ENCODE results near the gene PAGE5.

PAGE5 gene, protein sequence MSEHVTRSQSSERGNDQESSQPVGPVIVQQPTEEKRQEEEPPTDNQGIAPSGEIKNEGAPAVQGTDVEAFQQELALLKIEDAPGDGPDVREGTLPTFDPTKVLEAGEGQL

DNA sequence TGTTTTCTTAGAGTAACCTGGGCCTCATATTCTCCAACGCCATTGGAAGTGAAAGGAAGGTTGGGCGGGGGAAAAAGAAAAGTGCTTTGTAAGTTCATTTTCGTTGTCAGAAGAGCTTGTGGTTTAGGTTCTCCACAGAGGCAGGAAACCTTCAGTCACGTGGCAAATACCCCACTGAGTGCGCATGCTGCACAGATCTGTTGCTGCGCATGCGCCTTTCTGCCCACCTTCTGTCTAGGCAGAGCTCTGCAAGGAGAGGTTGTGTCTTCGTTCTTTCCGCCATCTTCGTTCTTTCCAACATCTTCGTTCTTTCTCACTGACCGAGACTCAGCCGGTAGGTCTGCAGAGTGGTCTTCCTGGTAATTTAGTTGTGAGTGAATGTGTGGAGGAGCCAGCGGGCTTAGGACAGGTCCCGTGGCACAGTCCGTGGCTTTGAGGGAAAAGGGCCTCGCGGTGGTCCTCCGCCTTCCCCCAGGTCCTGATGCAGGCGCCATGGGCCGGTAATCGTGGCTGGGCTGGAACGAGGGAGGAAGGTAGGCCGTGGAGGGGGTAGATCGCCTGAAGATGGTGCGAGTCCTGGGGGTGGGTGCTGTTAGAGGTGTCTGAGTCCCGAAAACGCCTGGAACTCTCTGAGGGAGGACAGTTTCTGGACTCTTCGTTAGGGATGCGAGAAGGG lies at the start of gene PAGE5:
Gene PAGE5 (plus strand): TSS at position 228 of the 676 bp plus-strand sequence. CDS start 1,037 bp downstream, outside the sequence.
- DNase-seq = no peak

DNA sequence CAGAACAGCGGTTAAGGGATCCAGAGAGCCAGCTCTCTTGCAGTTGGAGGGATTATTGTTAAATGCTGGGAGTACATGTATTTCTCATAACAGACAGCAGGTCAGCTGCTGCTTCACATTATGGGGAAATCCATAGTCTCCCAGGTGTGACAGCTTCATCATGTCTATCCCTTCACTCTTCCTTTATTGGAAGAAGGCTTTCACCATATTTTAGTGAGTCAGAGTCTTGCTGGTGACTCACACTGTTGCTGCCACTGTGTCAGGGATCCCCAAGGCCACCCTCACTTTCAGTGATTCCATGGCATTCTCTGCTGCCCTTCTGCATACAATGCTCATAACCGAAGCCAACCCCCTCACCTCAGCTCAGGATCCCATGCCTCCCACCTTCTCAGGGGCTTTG lies 32.9 kb upstream of the PAGE5 start:
- DNase-seq = no peak

DNA sequence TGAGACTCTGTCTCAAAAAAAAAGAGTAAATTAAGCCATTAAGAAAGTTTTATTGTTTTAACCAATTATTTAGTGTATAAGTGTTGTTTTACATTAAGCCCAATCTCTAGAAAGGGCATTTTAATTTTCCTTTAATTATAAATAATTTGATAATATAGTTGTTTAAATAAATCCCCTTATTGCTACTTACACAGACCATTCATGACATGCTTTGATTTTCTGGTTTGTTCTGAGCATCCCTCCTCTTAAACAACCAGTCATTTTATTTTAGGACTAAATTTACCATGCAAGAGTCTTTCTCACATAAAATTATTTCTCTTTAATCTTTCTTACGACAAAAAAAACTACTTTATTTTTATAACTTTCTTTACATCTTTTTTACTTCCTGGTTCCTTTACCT lies 23.5 kb upstream of the PAGE5 start:
- no peak for DNase-seq

DNA sequence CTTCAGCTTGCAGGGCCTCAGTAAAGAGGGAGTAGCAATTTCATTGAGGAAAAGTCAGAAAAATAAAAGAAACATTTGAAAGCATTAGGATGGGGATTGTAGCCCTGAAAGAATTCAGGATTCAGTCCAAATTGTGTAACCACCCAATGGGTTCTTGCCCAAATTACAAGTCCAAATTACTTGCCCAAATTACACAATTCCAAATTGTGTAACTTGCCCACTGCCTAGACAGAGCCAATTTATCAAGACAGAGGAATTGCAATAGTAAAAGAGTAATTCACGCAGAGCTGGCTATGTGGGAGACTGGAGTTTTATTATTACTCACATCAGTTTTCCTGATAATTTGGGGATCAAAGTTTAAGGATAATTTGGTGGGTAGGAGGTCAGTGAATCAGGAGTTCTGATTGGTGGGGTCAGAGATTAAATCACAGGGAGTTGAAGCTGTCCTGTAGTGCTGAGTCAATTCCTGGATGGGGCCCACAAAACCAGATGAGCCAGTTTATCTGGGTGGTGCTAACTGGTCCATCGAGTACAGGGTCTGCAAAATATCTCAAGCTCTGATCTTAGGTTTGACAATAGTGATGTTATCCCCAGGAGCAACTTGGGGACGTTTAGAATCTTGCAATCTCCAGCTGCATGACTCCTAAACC lies 18.1 kb upstream of the PAGE5 start:
- no peak for DNase-seq

DNA sequence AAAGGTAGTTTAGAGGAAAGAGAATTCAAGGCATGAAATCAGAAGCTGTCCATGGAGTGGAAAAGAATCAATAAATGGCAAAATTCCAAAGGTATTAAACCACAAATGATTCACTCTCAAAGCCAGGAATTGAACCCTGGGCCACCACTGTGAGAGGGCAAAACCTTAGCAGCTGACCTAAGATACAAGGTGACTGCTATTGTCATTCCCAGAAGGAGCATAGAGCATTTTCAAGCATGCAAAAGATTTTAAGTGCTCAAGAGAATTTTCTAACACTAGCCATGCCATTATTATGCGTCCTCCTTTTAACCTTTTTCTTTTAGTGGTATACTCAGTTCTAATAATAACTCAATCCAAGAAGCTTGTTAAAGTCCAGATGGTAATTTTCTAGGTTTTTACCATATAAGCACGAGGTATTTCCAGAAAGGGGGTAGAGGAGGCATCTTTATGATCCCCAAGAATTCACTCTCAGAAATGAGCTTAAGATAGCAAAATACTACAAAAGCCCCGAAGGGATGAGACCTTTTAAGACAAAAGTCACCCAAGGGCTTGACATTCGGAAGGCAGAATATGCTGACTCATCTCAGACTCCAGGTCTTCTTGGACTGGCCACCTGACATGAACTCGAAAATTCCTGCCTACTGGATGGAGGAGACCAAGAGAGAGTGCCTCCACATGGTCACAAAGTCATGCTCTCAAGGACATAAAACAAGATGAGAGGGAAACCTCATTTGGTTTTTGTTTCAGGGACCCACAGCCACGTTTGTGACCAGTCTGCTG lies 13.8 kb upstream of the PAGE5 start:
- no peak for DNase-seq

DNA sequence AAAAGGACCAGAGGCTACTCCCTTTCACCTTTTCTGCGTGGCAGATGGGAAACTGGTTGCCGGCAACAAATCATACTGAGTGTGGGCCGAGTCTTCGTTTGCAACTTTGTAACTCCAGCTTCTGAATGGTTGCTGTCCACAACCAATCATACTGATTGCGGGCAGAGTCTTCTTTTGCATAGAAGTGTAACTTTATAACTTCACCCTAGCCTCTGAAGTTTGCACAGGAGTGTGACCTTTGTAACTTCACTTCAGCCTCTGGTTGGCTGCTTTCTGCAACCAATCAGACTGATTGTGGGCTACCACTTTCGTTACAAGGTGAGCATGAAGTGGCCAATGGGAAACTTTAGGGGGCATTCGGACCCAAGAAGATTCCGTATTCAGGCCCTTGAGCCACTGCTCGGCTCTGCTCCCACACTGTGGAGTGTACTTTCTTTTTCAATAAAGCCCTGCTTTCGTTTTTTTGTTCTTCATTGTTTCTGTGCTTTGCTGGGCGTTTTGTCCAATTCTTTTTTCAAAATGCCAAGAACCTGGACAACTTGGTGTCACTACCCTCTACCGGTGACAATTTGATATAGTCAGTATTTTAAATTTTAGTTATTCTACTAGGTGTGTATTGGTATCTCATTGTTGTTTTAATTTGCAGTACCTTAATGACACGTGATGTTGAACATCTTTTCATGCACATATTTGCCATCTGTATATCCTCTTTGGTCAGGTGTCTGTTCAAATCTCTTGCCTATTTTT lies 9.0 kb upstream of the PAGE5 start:
- no peak for DNase-seq

DNA sequence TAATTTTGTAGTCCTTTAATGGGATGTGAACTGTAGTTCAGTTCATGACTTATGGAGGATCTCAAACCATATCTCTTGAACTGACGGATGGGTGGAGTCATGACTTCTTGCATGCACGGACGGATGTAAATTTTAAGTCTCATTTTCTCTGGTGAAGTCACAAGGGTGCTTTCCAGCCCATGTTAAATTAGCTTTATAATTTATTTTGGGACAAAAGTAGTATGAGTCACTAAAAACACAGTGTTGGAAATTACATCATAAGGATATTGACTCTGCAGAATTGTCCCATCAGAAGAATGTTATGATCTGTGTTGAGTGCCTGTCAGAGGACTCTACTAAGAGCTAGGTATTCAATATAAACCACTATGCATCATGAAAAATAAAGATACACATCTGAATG lies 6.8 kb upstream of the PAGE5 start:
- no peak for DNase-seq

DNA sequence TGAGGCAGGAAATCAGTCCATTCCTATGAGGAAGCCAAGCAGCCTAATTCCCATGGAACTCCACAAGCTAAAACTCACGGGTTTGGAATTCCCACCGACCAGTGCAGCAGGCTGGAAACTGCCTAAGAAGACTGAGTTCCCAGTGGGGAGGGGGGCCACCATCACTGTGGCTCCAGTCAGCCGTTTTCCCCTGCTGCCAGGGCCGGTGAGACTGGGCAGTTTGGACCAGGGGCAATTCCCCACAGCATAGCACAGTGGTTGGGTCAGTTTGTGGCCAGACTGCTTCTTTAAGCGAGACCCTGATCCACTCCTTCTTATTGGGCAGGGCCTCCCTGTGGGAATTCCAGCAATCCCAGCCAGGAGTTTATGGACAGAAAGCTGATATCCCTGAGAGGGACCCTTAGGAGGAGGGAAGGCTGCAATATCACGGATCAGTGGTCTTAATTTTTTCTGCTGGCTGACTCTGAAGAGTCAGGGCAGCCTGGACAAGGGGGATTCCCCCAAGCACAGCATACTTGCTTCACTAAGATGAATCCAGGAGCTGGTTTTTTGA lies 20.7 kb downstream of the PAGE5 start:
- no peak for DNase-seq

DNA sequence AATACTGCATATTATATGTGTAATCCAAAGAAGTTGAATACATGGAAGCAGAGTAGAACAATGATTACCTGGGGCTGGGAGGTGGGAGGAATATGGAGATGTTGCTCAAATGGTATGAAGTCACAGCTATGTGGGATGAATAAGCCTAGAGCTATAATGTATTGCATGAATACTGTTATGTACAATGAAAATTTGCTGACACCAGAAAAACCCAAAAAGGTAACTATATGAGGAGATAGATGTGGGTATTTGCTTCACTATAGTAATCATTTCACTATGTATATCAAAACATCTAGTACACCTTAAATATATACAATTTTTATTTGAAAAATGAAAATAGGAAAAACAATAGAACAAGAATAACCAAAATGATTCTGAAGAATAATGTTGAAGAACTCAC lies 33.4 kb downstream of the PAGE5 start:
- DNase-seq = no peak

DNA sequence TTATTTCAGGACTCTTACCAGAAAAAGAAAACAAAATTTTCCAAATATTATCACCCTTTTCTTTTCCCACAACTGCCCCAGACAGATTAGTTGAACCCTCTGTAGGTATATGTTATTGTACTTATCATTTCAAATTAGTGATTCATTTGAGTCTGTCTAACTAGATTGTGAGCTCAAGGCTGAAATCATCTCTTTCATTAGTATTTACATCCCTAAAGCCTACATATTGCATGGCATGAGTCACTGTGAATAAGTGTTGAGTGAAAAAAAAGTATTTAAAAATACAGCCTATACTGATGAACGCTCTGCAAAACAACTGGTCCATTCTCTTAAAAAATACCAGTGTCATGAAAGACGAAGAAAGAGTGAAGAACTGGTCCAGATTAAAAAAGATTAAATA lies 40.7 kb downstream of the PAGE5 start:
- no peak for DNase-seq

DNA sequence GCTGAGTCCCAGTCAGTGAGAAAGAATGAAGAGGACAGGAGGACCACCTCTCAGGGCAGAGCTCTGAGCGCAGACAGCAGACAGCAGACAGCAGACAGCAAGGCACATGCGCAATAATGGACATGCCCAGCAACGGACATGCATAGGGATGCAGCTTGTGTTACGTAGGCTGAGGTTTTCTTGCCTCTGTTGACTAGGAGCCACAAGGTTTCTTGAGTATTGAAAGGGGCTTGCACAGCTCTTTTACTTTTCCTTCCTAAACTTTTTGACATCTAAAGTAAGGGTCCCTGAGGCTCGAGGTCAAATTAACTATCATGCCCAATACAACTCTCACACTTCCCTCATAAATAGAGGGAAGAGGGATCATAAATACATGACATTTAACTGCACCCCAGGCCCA lies 44.7 kb downstream of the PAGE5 start, which contains the start of gene PAGE3:
Gene PAGE3 (minus strand): TSS at position 101 of the 400 bp plus-strand sequence. CDS start 1,013 bp downstream, outside the sequence.
- DNase-seq = no peak
